T-helper 1 cell treated with Interleukin-12 subunit alpha and Interleukin-12 subunit beta and Interleukin-4 antibody, amounts not matched to agents 30 μg/mL and 1 μg/mL, for 36 hours (primary cell): ENCODE data around the gene ETV6.

Source experiments
- H3K27ac Mint-ChIP-seq: one replicate; pipeline ENCODE4 v1.8.0; 2021; ENCODE audit warnings: mild to moderate bottlenecking, mixed read lengths
- H3K27me3 Mint-ChIP-seq: one replicate; pipeline ENCODE4 v1.8.0; 2021; ENCODE audit warnings: low read depth, mixed read lengths
- H3K36me3 Mint-ChIP-seq: one replicate; pipeline ENCODE4 v1.8.0; 2021; ENCODE audit warnings: low read depth, mixed read lengths
- H3K4me1 Mint-ChIP-seq: one replicate; pipeline ENCODE4 v1.8.0; 2021; ENCODE audit warnings: low read depth, mixed read lengths
- H3K4me3 Mint-ChIP-seq: one replicate; pipeline ENCODE4 v1.8.0; 2021; ENCODE audit warnings: mild to moderate bottlenecking, moderate library complexity, mixed read lengths
- H3K9me3 Mint-ChIP-seq: one replicate; pipeline ENCODE4 v1.8.0; 2021; ENCODE audit warnings: mixed read lengths

The ETV6 gene

GRCh38 chr12:11863478-11863906, 214.0 kb downstream of the ETV6 start:
- peaks cover 15% of the 10 kb centered on the region for H3K9me3 Mint-ChIP-seq
- peaks cover 29% of the 10 kb centered on the region for H3K4me1 Mint-ChIP-seq
- no peak overlapping the region for H3K27ac Mint-ChIP-seq
- H3K4me3 Mint-ChIP-seq, result no peak overlapping the region
- H3K36me3 Mint-ChIP-seq, result peaks cover 73% of the 10 kb centered on the region
- H3K27me3 Mint-ChIP-seq, result no peaks in the 10 kb centered on the region

DNA sequence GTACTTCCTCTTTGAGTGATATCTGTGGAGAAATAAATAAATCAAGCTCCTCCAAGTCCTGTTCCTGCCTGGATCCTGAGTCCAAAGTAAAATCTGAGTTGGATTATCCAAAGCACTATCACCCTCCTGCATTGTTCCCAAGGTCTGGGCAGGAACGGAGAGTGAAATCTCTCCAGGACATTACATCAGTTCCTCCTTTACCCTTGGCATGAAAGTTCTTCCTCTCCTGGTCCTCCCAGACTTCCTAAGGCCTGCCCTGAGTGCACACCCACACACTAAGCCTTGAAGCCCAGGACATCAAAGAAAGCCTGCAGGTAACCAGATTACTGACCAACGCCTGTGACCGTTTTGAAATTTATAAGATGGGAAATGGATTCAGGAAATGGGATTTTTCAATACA, 214.5 kb downstream of the ETV6 start:
- peaks cover 15% of the 10 kb centered on the region for H3K9me3 Mint-ChIP-seq
- peaks cover 29% of the 10 kb centered on the region for H3K4me1 Mint-ChIP-seq
- H3K27me3 Mint-ChIP-seq, result no peaks in the 10 kb centered on the region
- no peak overlapping the region for H3K4me3 Mint-ChIP-seq
- peaks cover 69% of the 10 kb centered on the region for H3K36me3 Mint-ChIP-seq
- H3K27ac Mint-ChIP-seq, result peak overlapping the region; percentile 3

DNA sequence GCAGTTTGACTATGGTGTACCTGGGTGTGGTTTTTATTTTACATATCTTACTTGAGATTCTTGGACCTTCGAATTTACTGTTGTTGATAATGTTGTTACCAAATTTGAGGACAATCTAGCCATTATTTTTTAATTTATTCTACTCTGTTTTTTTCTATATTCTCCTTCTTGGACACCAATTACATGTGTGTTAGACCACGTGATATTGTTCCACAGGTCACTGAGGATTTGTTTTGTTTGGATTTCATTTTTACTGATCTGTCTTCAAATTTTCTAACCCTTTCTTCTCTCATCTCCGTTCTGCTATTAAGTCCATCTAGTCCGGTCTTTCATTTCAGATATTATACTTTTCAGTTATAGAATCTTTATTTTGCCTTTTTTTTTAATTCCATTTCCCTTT, 216.3 kb downstream of the ETV6 start:
- H3K27ac Mint-ChIP-seq, result no peak overlapping the region
- no peak overlapping the region for H3K4me3 Mint-ChIP-seq
- peaks cover 76% of the 10 kb centered on the region for H3K36me3 Mint-ChIP-seq
- peaks cover 25% of the 10 kb centered on the region for H3K4me1 Mint-ChIP-seq
- H3K27me3 Mint-ChIP-seq, result no peaks in the 10 kb centered on the region
- peaks cover 15% of the 10 kb centered on the region for H3K9me3 Mint-ChIP-seq

GRCh38 chr12:11868027-11868426, 218.6 kb downstream of the ETV6 start:
- H3K4me3 Mint-ChIP-seq, result no peak overlapping the region
- peaks cover 15% of the 10 kb centered on the region for H3K9me3 Mint-ChIP-seq
- peaks cover 18% of the 10 kb centered on the region for H3K4me1 Mint-ChIP-seq
- H3K27ac Mint-ChIP-seq, result no peak overlapping the region
- peaks cover 71% of the 10 kb centered on the region for H3K36me3 Mint-ChIP-seq
- H3K27me3 Mint-ChIP-seq, result no peaks in the 10 kb centered on the region

GRCh38 chr12:11869406-11869805, 219.9 kb downstream of the ETV6 start:
- H3K9me3 Mint-ChIP-seq, result peaks cover 15% of the 10 kb centered on the region
- H3K4me3 Mint-ChIP-seq, result no peak overlapping the region
- no peak overlapping the region for H3K27ac Mint-ChIP-seq
- H3K27me3 Mint-ChIP-seq, result no peaks in the 10 kb centered on the region
- H3K36me3 Mint-ChIP-seq, result peaks cover 60% of the 10 kb centered on the region
- H3K4me1 Mint-ChIP-seq, result peaks cover 17% of the 10 kb centered on the region

DNA sequence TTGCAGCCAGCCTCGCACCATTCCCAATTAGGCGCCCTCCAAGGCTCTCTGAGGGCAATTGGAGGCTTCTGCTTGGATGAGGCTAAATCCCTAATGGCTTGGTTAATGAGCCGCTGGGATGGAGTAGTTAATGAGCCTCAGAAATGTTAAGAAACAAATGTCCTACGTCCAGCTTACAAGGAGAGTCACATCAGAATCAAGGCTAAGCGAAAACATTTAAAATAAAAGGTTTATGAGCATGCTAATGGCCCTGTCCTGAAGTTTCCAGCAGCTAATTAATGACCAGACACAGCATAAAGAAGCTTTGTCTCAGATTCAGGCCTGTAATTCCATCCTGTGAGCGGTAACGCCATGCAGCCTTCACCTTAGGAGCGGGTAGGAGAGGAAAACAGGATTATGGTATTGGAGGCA, 220.6 kb downstream of the ETV6 start:
- H3K27me3 Mint-ChIP-seq, result no peaks in the 10 kb centered on the region
- peaks cover 20% of the 10 kb centered on the region for H3K4me1 Mint-ChIP-seq
- no peak overlapping the region for H3K4me3 Mint-ChIP-seq
- no peak overlapping the region for H3K27ac Mint-ChIP-seq
- peaks cover 15% of the 10 kb centered on the region for H3K9me3 Mint-ChIP-seq
- H3K36me3 Mint-ChIP-seq, result peaks cover 55% of the 10 kb centered on the region

- no peak overlapping the region for H3K27ac Mint-ChIP-seq
- no peaks in the 10 kb centered on the region for H3K27me3 Mint-ChIP-seq
- no peak overlapping the region for H3K4me3 Mint-ChIP-seq
- H3K36me3 Mint-ChIP-seq, result peaks cover 47% of the 10 kb centered on the region
- peaks cover 34% of the 10 kb centered on the region for H3K4me1 Mint-ChIP-seq
- H3K9me3 Mint-ChIP-seq, result peaks cover under 1% of the 10 kb centered on the region
Measured at GRCh38 chr12:11872055-11872454, 222.6 kb downstream of the ETV6 start.

DNA sequence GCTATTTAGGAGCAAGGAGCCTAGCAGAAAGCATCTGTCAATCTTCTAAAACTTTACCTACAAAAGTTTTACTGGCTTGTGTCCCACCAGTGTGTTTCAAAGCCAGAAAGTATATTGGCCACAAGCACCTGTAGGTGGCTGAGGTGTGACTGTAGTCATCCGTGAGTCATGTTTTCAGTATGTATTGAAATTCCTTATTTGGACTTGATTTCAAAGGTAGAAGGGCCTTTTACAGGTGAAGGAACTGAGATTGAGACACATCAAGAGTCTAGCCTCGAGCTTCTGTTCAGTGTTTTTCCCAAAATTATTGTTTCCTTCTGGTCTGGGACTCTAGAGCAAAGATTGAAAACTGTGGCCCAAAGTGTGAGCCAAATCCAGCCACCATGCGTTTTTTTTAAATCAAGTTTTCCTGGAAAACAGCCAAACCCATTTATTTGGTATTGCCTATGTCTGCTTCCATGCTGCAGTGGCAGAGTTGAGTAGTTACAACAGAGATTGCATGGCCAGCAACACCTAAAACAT, 226.0 kb downstream of the ETV6 start:
- H3K36me3 Mint-ChIP-seq, result peaks cover 40% of the 10 kb centered on the region
- H3K4me3 Mint-ChIP-seq, result peak overlapping the region; percentile 9
- peak overlapping the region; percentile 22 for H3K27ac Mint-ChIP-seq
- H3K9me3 Mint-ChIP-seq, result no peaks in the 10 kb centered on the region
- peaks cover 42% of the 10 kb centered on the region for H3K4me1 Mint-ChIP-seq
- H3K27me3 Mint-ChIP-seq, result no peaks in the 10 kb centered on the region

GRCh38 chr12:11876307-11876706, 226.8 kb downstream of the ETV6 start:
- Mint-ChIP-seq H3K27me3 (no peaks in the 10 kb centered on the region), H3K9me3 (no peaks in the 10 kb centered on the region), H3K36me3 (peaks cover 41% of the 10 kb centered on the region), H3K4me3 (no peak overlapping the region), H3K4me1 (peaks cover 44% of the 10 kb centered on the region), H3K27ac (peak overlapping the region; percentile 81)

DNA sequence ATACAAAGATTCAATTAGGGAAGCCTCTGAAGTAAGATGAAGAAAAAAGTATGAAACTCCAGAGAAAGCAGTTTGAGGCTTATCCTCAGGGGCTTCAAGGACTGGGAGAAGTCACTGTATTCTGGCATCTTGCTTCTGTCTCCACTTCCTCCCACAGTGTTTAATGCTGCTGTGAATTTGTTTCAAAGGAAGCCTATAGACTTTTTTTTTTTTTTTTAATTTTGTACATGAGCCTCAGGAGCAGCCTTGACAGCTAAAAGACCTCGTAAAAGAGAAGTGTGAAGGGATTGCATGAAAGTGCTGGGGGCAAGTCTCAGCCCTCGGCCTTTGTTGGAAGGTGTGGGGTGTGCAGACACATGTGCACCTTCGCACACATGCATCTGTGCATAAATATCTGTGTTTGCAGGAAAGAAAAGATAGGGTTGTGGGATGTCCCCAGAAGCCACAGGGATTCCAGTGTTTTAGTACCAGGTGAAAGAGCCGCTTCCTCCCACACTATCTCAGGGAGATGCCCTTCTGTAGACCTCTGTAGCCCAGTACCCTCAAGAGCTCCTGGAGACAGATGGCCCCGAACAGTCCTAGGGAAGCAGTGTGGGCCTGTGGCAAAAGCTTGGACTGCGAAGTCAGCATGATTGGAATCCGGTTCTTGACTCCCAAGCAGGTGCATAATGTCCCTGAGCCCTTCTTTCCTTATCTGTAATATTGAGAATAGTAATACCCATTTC, 227.8 kb downstream of the ETV6 start:
- Mint-ChIP-seq H3K4me3 (no peak overlapping the region), H3K4me1 (peaks cover 45% of the 10 kb centered on the region), H3K27ac (peak overlapping the region; percentile 53), H3K36me3 (peaks cover 38% of the 10 kb centered on the region), H3K9me3 (no peaks in the 10 kb centered on the region), H3K27me3 (no peaks in the 10 kb centered on the region)

DNA sequence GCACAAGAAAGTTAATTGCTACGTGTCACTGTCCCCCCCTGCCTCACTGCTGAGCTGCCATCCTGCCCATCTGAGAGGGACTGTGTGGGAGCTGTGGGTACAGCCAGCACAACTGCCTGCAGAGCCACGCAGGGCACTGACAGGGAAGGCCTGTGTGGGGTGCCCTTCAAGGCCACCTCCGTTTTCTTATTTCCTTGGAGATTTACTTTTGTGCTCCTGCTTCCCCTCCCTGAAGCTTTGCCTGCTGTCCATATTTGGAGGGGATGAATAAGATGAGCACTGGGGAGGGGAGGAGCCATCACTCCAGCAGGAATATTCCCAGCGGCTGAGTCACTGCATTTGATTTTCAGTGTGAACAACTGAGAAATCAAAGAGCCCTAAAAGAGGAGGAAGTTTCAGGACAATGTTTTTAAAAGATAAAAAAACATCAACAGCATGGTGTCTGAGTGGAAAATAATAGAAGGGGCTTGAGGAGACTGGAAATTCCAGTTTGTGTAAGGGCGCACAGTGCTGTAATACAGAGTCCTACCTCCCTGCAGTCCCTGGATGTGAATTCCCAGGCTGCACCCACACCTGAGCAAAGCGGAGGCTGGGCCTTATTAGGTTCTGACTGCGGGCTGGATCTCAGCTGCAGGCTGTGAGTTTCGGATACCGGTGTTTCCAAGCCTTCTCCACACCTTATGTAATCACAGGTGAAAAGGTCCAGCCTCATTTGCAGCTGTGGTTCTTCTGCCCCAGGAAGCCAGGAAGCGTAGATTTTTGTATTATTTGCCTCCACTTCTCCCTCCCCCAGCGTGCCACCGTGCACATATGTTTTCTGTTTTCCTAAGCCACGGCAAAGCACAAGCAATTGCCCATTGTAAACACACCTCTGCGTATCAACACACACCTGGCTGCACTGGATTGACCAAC, 228.7 kb downstream of the ETV6 start:
- Mint-ChIP-seq H3K4me3 (no peak overlapping the region), H3K36me3 (peaks cover 40% of the 10 kb centered on the region), H3K27me3 (no peaks in the 10 kb centered on the region), H3K4me1 (peaks cover 49% of the 10 kb centered on the region), H3K27ac (peak overlapping the region; percentile 53), H3K9me3 (no peaks in the 10 kb centered on the region)

DNA sequence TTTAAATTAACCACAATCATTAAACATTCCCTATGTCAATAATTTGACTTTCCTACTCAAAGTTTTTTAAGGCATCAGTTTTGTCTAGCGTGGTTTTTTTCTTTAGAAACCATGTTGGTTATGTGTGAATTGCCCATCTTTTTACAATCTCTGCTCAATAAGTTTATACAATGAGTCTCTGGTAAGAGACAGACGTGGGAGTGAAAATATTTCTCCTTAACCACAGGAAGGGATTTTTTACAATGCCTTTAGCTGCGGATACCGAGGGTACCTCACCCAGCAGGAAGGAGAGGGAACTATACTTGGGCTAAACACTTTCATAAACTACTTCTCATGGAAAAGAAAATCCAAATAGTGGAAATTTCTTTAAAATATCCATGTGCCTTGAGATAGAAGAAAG, 229.8 kb downstream of the ETV6 start:
- no peak overlapping the region for H3K4me3 Mint-ChIP-seq
- peaks cover 47% of the 10 kb centered on the region for H3K36me3 Mint-ChIP-seq
- H3K4me1 Mint-ChIP-seq, result peaks cover 53% of the 10 kb centered on the region
- H3K27ac Mint-ChIP-seq, result no peak overlapping the region
- no peaks in the 10 kb centered on the region for H3K9me3 Mint-ChIP-seq
- no peaks in the 10 kb centered on the region for H3K27me3 Mint-ChIP-seq

GRCh38 chr12:11880381-11880780, 230.9 kb downstream of the ETV6 start:
- peaks cover 50% of the 10 kb centered on the region for H3K4me1 Mint-ChIP-seq
- H3K4me3 Mint-ChIP-seq, result no peak overlapping the region
- no peak overlapping the region for H3K27ac Mint-ChIP-seq
- H3K36me3 Mint-ChIP-seq, result peaks cover 57% of the 10 kb centered on the region
- no peaks in the 10 kb centered on the region for H3K9me3 Mint-ChIP-seq
- H3K27me3 Mint-ChIP-seq, result no peaks in the 10 kb centered on the region

GRCh38 chr12:11881835-11882234, 232.4 kb downstream of the ETV6 start:
- peaks cover 36% of the 10 kb centered on the region for H3K4me1 Mint-ChIP-seq
- no peak overlapping the region for H3K4me3 Mint-ChIP-seq
- no peaks in the 10 kb centered on the region for H3K9me3 Mint-ChIP-seq
- H3K27ac Mint-ChIP-seq, result no peak overlapping the region
- no peaks in the 10 kb centered on the region for H3K27me3 Mint-ChIP-seq
- H3K36me3 Mint-ChIP-seq, result peaks cover 66% of the 10 kb centered on the region
